Upper lobe of left lung (tissue), 4 donors: ENCODE measurements around the gene SLC25A45.

Source experiments
- EP300 ChIP-seq, 4 donors: sonication (generic); formaldehyde crosslinking; IDR thresholded peaks; one replicate each; pipeline ENCODE4 v1.5.1; 2017; ENCODE audit warnings: antibody characterized with exemption in 4 of 4, control low read depth in 2 of 4
- POLR2A ChIP-seq, 4 donors: fragments of 450-650 bp; IDR thresholded peaks; one replicate each; pipeline ENCODE4 v1.5.1; 2016 to 2017; ENCODE audit warnings: antibody characterized with exemption in 4 of 4, mild to moderate bottlenecking in 2 of 4
- POLR2AphosphoS5 ChIP-seq, 2 donors: sonication (generic); formaldehyde crosslinking; IDR thresholded peaks; one replicate each; pipeline ENCODE4 v1.5.1; 2017; ENCODE audit warnings: antibody characterized with exemption in 2 of 2
- TF ChIP-seq, protein P1 (sequence below), 6 experiments: fragments of 450-650 bp in 4 of 6; fragments of 200-600 bp in 2 of 6; sonication (generic) in 2 of 6; IDR thresholded peaks; one replicate each; pipeline ENCODE4 v1.5.1; 2016 to 2019; ENCODE audit warnings: antibody characterized with exemption in 6 of 6

DNA sequence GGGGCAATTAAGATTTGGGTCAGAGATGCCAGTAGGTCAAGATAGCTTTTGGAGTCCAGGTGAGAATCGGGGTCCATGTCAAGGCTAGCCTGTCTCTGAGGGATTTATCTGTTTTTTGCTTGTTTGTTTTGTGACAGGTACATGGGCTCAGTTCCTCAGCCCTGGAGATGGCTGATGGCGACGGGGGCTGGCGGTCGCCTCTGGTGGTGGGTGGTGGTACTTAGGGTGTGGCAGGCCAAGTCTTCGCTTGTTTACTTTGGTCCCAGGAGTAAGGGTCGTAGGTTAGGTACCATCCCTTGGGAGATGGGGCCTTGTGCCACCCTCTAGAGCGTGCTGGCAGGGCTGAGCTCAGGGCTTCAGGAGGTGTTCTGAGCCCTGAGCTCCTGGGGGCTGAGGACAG is 4.7 kb downstream of the SLC25A45 start:
- TF ChIP-seq, protein P1, sequence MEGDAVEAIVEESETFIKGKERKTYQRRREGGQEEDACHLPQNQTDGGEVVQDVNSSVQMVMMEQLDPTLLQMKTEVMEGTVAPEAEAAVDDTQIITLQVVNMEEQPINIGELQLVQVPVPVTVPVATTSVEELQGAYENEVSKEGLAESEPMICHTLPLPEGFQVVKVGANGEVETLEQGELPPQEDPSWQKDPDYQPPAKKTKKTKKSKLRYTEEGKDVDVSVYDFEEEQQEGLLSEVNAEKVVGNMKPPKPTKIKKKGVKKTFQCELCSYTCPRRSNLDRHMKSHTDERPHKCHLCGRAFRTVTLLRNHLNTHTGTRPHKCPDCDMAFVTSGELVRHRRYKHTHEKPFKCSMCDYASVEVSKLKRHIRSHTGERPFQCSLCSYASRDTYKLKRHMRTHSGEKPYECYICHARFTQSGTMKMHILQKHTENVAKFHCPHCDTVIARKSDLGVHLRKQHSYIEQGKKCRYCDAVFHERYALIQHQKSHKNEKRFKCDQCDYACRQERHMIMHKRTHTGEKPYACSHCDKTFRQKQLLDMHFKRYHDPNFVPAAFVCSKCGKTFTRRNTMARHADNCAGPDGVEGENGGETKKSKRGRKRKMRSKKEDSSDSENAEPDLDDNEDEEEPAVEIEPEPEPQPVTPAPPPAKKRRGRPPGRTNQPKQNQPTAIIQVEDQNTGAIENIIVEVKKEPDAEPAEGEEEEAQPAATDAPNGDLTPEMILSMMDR (IDR thresholded peaks at IDR 0.05): no peak
- no peak for TF ChIP-seq POLR2A (IDR thresholded peaks at IDR 0.05)
- TF ChIP-seq POLR2AphosphoS5 (IDR thresholded peaks at IDR 0.05): no peak
- no peak for TF ChIP-seq EP300 (IDR thresholded peaks at IDR 0.05)
